KBM-7 (cell line): Measurements from ENCODE around the gene ADGRL1.
"Not testable (repeated sequence)": the region's sequence is repeated elsewhere in the genome, so short reads cannot be mapped to it uniquely, and the experiment has no call there.

Source experiments
- DNase-seq: peaks from one replicate; pipeline ENCODE4 v3.0.0-alpha.2; 2015
- in situ Hi-C: fragments of 300-500 bp; cut with MboI; formaldehyde crosslinking; loops from 2 replicates; pipeline ENCODE4 v1.14.3; 2020; ENCODE audit warnings: low sequenced_read_pairs, low pct_unique_long_range_greater_than_20kb, mixed read lengths

Gene ADGRL1

GRCh38 chr19:14222886-14223285 lies 16.9 kb upstream of the ADGRL1 start:
- in situ Hi-C loops = no loop called here
- DNase-seq = no peak

GRCh38 chr19:14221345-14221744 lies 15.4 kb upstream of the ADGRL1 start:
- peak; percentile 47 for DNase-seq
- in situ Hi-C loops = not testable (repeated sequence)

DNA sequence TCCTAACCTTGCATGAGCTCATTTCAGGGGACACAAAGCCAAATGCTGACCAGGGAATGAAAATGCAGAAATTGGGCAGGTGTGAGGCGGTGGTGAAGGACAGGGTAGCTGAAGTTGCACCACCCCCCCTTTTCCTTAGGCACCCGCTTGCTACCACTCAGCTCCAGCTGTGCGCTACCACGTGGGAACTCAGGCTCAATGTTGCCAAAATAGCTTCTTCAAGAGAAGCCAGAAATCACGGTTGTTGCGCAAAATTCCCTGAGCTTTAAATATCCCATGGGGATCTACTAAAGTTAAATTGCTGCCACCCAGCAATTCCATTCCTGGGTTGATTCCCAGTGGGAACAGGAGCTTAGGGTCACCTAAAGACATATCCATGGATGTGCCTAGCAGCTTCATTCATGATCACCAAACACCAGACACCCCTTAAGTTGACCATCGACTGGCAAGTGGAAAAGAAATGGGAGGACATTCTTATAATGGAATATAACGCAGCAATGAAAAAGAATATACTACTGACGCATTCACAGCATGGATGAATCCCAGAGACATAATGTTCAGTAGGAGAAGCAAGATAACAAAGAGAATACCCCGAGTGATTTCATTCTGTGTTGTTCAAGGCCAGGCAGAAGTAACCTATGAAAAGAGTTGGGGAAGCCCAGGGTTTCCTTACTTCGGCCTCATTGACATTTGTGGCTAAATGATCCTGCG lies 12.8 kb upstream of the ADGRL1 start:
- in situ Hi-C loops = no loop called here
- no peak for DNase-seq

DNA sequence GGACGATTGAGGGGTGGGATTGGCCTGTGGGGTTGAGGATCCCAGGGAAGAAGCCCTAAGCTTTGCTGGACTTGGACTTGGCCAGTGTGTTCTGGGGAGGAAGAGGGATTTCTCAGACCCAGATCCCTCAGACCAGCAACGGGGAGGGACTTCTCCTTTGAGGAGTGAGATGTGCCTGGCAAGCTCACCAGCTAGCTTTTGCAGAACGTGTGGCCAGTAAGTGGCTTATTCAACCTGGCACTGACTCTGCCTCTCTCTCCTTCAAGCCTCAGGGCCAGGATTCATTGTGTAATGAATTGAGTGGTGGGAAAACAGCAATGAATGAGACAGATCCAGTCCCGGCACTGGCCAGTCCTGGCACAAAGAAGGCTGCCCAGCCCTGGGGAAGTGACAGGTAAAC lies 11.9 kb upstream of the ADGRL1 start:
- DNase-seq, in situ Hi-C loops: not testable (repeated sequence)

GRCh38 chr19:14214580-14214979 lies 8.6 kb upstream of the ADGRL1 start:
- in situ Hi-C loops = no loop called here
- no peak for DNase-seq

- in situ Hi-C loops, DNase-seq: not testable (repeated sequence)
These were observed 4.2 kb upstream of the ADGRL1 start for GRCh38 chr19:14210182-14210581.

DNA sequence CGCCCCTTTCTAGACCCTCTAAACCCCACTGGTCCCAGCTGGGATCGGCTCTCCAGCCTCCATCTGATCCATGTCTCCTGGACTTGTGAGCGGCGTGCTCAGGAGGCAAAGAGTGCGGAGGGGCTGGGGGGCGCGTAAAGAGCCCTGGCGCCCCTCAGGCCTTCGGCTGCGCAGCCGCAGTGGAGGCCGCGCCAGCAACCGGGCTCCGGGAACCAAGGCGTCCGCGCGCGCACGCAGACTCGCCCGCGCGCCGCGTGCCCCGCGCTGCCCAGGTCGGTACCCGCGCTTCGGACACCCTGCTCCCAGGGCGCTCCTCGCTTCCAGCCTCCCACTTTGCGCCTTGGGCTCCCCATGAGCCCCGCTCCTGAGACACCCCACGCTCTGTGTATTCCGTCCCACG lies 3.4 kb upstream of the ADGRL1 start:
- in situ Hi-C loops, DNase-seq: not testable (repeated sequence)

DNA sequence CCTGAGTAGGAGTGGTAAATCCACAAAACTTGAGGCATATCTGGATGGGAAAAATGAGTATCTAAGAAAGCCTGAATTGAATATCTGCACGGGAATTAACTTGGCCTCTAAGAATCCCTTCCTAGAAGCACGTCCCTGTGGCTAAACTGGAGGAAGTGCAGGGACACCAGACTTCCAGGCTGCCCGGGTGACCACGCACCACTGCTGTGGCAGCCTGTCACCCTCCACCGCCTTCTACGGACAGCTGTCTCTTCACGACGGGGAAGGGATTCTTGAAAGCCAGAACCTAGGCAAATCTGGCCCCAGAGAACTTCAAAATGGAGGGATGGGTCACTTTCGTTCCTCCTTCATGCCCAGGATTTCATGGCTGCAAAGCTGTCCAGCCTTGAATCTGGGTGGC lies 2.5 kb upstream of the ADGRL1 start:
- DNase-seq, in situ Hi-C loops: not testable (repeated sequence)

DNA sequence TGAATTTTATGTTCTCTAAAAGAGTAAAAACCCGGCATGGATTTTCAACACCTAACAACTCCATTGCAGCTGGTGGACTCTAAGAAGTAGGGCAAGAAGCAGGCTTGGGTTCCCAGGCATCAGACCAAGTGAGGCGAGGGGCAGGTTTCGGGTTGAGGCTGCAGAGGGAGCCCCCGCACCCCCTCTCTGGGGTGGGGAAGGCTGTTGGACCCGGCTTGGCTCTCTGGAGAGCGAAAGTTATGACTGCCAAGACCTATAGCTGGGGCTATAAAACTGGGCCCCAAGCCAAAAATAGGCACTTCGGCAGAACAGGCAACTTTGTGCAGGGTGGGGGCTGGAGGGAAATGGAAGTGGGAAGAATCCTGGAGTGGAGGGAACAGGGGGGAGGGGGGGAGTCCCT lies 1.8 kb upstream of the ADGRL1 start:
- in situ Hi-C loops, DNase-seq: not testable (repeated sequence)

- in situ Hi-C loops = not testable (repeated sequence)
- peak; percentile 96 for DNase-seq
These were observed 1.1 kb upstream of the ADGRL1 start for GRCh38 chr19:14206737-14207726.

GRCh38 chr19:14206308-14206707 lies 339 bp upstream of the ADGRL1 start:
- in situ Hi-C loops, DNase-seq: not testable (repeated sequence)

DNA sequence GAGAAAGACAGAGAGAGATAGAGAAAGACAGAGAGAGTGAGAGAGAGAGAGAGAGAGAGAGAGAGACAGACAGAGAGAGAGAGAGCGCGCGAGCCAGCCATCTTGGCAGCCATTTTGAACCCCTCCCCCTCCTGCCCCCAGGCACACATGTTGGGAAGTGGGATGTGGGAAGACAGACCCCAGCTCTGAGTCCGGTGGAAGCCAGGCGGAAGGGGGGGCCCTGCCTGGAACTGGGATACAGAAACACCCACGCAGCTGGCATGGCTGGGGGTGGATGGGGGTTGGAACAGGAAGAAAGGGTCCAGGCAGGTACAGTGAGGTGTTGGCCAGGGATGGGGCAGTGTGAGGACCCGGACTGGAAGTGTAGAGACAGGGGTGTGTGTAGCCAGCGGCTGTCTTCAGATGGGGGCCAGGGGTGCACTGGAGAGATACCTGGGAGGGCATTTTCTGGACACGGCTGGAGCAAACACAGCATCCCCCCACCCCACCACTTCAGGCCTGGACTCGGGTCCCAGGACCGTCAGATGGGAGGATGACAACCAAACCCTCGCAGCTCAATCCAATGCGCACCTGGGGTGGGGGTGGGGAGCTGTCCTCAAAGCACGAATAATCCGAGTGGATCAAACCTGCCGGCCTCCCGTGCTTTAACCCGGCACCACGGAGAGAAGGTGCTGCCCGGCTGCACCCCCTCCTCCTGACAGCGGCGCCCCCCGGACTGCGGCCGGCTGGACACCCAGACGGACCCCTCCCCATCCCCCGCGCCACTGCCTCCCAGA lies 1.1 kb downstream of the ADGRL1 start:
- in situ Hi-C loops, DNase-seq: not testable (repeated sequence)

DNA sequence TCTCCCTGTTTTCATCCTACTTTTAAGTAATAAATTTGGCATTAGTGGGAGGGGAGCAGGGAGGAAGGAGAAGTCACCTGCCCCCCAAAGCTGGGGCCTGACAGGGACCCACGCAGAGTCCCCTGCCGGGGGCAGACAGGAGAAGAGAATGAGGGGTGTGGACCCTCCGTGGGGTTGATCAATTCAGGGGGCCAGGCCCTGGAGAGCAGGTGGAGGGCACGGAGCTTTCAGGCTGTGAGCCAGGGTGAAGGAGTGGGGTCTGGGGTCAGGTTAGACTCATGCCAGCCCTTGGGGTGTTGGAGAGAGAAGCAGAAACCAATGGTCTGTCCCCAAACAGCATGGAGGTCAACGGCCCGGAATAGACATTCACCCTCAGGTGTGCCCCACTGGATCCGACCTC lies 1.8 kb downstream of the ADGRL1 start:
- DNase-seq, in situ Hi-C loops: not testable (repeated sequence)

- in situ Hi-C loops, DNase-seq: not testable (repeated sequence)
These were observed 2.2 kb downstream of the ADGRL1 start for GRCh38 chr19:14203788-14204187.

- no peak for DNase-seq
- in situ Hi-C loops = no loop called here
These were observed 2.8 kb downstream of the ADGRL1 start for GRCh38 chr19:14203177-14203576.

GRCh38 chr19:14201481-14201880 lies 4.5 kb downstream of the ADGRL1 start:
- in situ Hi-C loops, DNase-seq: not testable (repeated sequence)

GRCh38 chr19:14200147-14200841 lies 5.7 kb downstream of the ADGRL1 start:
- DNase-seq = peak; percentile 80
- in situ Hi-C loops = not testable (repeated sequence)

GRCh38 chr19:14198384-14199376 lies 7.3 kb downstream of the ADGRL1 start:
- no peak for DNase-seq
- in situ Hi-C loops = no loop called here
